ENCODE data around the gene CNBP. TPM values are rescaled to one million over a fixed set of nuclear protein-coding genes. Genes with fewer than 3 reads are reported as not detected.

CNBP gene
- polyA plus RNA-seq, 1 donor (not counting 4 experiments of a cell fraction or from before 2014, with no cell fraction given), result 388 TPM

- H3K4me3 ChIP-seq (ENCODE audit: control insufficient read depth in 2 of 3, extremely low read depth in 1 of 3, insufficient read depth in 2 of 3, low read depth in 1 of 3, low read length in 3 of 3), result peak overlapping the region; percentile 56 to 90 (median 61)
- DNase-seq (ENCODE audit: low read depth, low spot score), result no peak
- no peak for FAIRE-seq
- peaks cover 25% of the 10 kb centered on the region for H3K4me1 ChIP-seq (ENCODE audit: control insufficient read depth, extremely low read depth, insufficient read depth, low read length)
- H3K9ac ChIP-seq (ENCODE audit: control insufficient read depth, extremely low read depth, insufficient read depth, low read length), result peak overlapping the region; percentile 83
- peak overlapping the region; percentile 61 for H2AFZ ChIP-seq (ENCODE audit: control insufficient read depth, low read length)
- TF ChIP-seq CTCF (optimal IDR thresholded peaks at IDR 0.05 in 1 of 3, IDR thresholded peaks at IDR 0.05 in 1 of 3, conservative IDR thresholded peaks at IDR 0.05 in 1 of 3; ENCODE audit: extremely low read depth in 1 of 3, insufficient read depth in 2 of 3, low read length in 3 of 3) (no peak), EZH2 (IDR thresholded peaks at IDR 0.05; ENCODE audit: low read length) (no peak)
- peaks cover 38% of the 10 kb centered on the region for H3K79me2 ChIP-seq (ENCODE audit: control insufficient read depth, insufficient read depth, low read length)
- no peaks in the 10 kb centered on the region for H3K9me3 ChIP-seq (ENCODE audit: control insufficient read depth, low read depth, low read length)
- H3K36me3 ChIP-seq (ENCODE audit: control insufficient read depth in 2 of 2, extremely low read depth in 1 of 2, insufficient read depth in 2 of 2, low read length in 2 of 2), result peaks cover 5 to 10% of the 10 kb centered on the region in 2 experiments
- H3K27ac ChIP-seq (ENCODE audit: control insufficient read depth, insufficient read depth, low read length), result peak overlapping the region; percentile 96
- H4K20me1 ChIP-seq (ENCODE audit: control insufficient read depth, extremely low read depth, insufficient read depth, low read length), result peaks cover 7% of the 10 kb centered on the region
- dilution Hi-C loops (cut with MboI; ENCODE audit: extremely low pct_ligation_motif_present, low sequenced_read_pairs), result no loop called here
- H3K9me1 ChIP-seq (ENCODE audit: control insufficient read depth, extremely low read depth, insufficient read depth, low read length), result no peaks in the 10 kb centered on the region
- H3K27me3 ChIP-seq (ENCODE audit: control insufficient read depth, extremely low read depth, insufficient read depth, low read length), result no peaks in the 10 kb centered on the region
- peak overlapping the region; percentile 97 for H3K4me2 ChIP-seq (ENCODE audit: control insufficient read depth, extremely low read depth, insufficient read depth, low read depth, low read length)
Observed at GRCh38 chr3:129121016-129121791, 62.5 kb downstream of the CNBP start.

- H3K79me2 ChIP-seq (ENCODE audit: control insufficient read depth, insufficient read depth, low read length), result peaks cover 41% of the 10 kb centered on the region
- peak overlapping the region; percentile 56 to 90 (median 61) for H3K4me3 ChIP-seq (ENCODE audit: control insufficient read depth in 2 of 3, extremely low read depth in 1 of 3, insufficient read depth in 2 of 3, low read depth in 1 of 3, low read length in 3 of 3)
- H3K4me2 ChIP-seq (ENCODE audit: control insufficient read depth, extremely low read depth, insufficient read depth, low read depth, low read length), result peak overlapping the region; percentile 97
- dilution Hi-C loops (cut with MboI; ENCODE audit: extremely low pct_ligation_motif_present, low sequenced_read_pairs), result no loop called here
- TF ChIP-seq CTCF (optimal IDR thresholded peaks at IDR 0.05 in 1 of 3, IDR thresholded peaks at IDR 0.05 in 1 of 3, conservative IDR thresholded peaks at IDR 0.05 in 1 of 3; ENCODE audit: extremely low read depth in 1 of 3, insufficient read depth in 2 of 3, low read length in 3 of 3), result peak in 2 of 3 experiments; percentile 15 to 27
- TF ChIP-seq EZH2 (IDR thresholded peaks at IDR 0.05; ENCODE audit: low read length), result no peak
- peaks cover 7% of the 10 kb centered on the region for H4K20me1 ChIP-seq (ENCODE audit: control insufficient read depth, extremely low read depth, insufficient read depth, low read length)
- H3K27me3 ChIP-seq (ENCODE audit: control insufficient read depth, extremely low read depth, insufficient read depth, low read length), result no peaks in the 10 kb centered on the region
- peak overlapping the region; percentile 71 for H2AFZ ChIP-seq (ENCODE audit: control insufficient read depth, low read length)
- FAIRE-seq, result peak; percentile 82
- H3K4me1 ChIP-seq (ENCODE audit: control insufficient read depth, extremely low read depth, insufficient read depth, low read length), result peaks cover 25% of the 10 kb centered on the region
- DNase-seq (ENCODE audit: low read depth, low spot score), result peak; percentile 55
- H3K36me3 ChIP-seq (ENCODE audit: control insufficient read depth in 2 of 2, extremely low read depth in 1 of 2, insufficient read depth in 2 of 2, low read length in 2 of 2), result peaks cover 5 to 10% of the 10 kb centered on the region in 2 experiments
- peak overlapping the region; percentile 83 for H3K9ac ChIP-seq (ENCODE audit: control insufficient read depth, extremely low read depth, insufficient read depth, low read length)
- H3K9me1 ChIP-seq (ENCODE audit: control insufficient read depth, extremely low read depth, insufficient read depth, low read length), result no peaks in the 10 kb centered on the region
- peak overlapping the region; percentile 96 for H3K27ac ChIP-seq (ENCODE audit: control insufficient read depth, insufficient read depth, low read length)
- no peaks in the 10 kb centered on the region for H3K9me3 ChIP-seq (ENCODE audit: control insufficient read depth, low read depth, low read length)
Observed at GRCh38 chr3:129120254-129121004, 63.3 kb downstream of the CNBP start.

All from keratinocyte (primary cell).